RPMI7951 (cell line): ENCODE results near the gene ACSL3. TPM values are rescaled to one million over a fixed set of nuclear protein-coding genes. Genes with fewer than 3 reads are reported as not detected.
"Not testable (repeated sequence)": the region's sequence is repeated elsewhere in the genome, so short reads cannot be mapped to it uniquely, and the experiment has no call there.

Experiments used
- DNase-seq: peaks from one replicate; pipeline ENCODE4 v3.0.0-alpha.2; 2012; ENCODE audit warnings: low read depth
- total RNA-seq: library from RNA; depleted of rRNA; stranded (reverse); fragments of >200 nt; shearing (Covaris generic); gene quantifications from 2 replicates; pipeline ENCODE4 v1.2.3, GENCODE V29; 2014

The ACSL3 gene
- total RNA-seq, 1 experiment from 2014 or later: 168 TPM

- no peak for DNase-seq
Observed at GRCh38 chr2:222907790-222908441, 47.1 kb downstream of the ACSL3 start.

GRCh38 chr2:222909286-222909685, 48.5 kb downstream of the ACSL3 start:
- no peak for DNase-seq

DNA sequence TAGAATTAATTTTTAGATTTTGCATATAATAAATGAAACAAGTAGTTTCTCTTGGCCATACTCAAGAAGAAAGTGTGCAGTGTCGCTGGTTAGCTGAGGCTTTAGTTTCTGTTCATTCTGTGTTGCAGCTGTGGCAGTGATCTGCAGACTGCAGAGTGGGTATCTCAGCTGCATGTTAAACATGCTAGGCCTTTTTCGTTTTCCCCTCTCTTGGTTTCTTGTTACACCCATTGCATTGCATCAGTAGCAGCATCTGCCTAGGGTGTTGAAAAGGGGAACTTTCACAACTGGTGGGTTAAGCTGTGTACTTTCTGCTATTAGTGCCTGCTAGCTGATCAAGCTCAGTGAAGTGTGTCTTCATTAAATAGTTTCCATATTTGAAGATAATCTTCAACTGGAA, 51.3 kb downstream of the ACSL3 start:
- no peak for DNase-seq

DNA sequence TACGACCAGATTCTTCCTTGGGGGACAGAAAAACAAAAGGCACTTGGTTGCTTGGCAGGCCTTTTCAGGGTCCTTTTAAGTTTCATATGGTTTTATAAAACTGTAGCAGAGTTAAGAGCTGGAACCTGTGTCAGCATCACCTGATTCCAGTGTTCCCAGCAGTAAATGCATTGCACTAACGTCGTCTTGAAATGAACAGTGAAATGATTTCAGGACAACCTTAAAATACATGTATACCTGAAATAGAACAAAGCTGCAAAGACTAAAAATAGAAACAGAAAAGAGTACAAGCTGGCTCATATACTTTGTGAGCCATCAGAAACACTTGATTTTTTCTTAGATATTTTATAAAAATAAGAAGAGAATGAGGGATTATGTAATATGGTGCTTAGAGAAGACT, 51.9 kb downstream of the ACSL3 start:
- no peak for DNase-seq

DNA sequence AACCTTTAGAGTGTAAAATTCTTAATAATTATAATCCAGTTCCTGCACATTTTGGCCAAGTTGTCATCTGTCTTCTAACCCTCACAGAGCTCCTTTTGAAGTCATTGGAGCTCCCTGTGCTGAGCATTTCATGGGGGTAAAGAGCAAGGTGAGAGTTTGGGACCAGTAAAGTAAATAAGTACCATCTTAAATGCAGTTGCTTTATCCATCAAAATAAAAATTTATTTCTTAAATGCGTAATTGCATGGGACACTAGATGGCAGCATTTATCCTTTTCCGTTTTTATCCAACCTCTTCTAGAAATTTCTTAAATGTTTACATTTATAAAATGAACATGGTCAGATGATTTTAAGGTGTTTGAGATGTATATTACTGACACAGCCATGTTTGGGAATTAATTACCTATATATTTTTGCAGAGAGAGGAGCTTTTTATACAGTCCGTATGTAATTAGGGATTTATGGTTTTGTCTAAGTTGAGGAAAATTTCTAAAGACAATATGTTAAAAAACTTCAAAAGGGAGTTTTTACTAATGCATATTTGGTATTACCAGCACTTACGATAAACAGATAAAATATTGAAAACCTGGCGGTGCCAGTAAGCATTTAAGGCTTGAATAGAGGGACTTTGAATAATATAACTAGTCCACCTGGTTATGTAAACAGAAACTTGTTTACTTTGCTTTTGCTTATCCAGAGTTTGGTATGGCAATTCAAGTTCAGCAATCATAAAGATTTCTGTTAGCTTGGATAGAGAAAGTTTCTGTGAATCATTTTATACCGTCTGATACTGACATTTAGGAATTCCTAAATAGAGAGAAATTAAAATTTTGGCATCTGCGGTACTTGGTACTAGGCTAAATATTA, 54.5 kb downstream of the ACSL3 start:
- peak; percentile 15 for DNase-seq

GRCh38 chr2:222916229-222917197, 55.7 kb downstream of the ACSL3 start:
- DNase-seq: no peak

DNA sequence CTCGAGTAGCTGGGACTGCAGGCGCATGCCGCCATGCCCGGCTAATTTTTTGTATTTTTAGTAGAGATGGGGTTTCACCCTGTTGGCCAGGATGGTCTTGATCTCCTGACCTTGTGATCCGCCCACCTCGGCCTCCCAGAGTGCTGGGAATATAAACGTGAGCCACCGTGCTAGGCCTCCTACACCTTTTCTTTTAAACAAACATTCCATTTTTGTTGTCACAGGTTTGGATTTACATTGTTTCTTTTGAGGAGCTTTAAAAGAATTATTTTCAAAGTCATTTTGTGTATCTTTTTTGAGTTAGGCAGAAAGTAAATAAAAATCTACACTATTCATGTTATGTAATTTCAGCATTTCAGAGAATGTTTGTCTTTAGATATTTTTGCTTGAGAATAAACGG, 56.4 kb downstream of the ACSL3 start:
- not testable (repeated sequence) for DNase-seq

- peak; percentile 93 for DNase-seq
Observed at GRCh38 chr2:222919841-222920526, 59.1 kb downstream of the ACSL3 start.

DNA sequence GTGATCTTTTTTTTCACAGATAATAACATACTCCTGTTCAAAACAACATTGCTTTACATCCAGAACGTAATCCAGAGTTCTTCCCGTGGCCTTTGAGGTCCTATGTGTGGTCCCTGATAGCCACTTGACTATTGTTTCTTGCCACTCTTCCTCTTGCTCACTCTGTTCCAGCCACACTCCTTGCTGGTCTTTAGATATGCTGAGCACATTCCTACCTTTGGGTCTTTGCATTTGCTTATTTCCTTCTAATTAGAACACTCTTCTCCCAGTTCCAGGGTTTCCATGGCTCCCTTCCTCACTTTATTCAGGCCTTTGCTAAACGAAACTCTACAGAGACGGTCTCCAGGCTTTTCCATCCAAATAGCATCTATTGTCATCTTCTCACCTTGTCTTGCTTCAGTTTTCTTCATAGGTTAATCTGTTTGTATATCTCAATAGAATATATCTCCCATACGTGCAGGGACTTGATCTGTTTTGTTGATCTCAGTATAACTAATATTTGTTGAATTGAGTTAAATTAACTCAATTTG, 59.9 kb downstream of the ACSL3 start:
- DNase-seq: no peak

- no peak for DNase-seq
Observed at GRCh38 chr2:222922019-222922800, 61.4 kb downstream of the ACSL3 start.

DNA sequence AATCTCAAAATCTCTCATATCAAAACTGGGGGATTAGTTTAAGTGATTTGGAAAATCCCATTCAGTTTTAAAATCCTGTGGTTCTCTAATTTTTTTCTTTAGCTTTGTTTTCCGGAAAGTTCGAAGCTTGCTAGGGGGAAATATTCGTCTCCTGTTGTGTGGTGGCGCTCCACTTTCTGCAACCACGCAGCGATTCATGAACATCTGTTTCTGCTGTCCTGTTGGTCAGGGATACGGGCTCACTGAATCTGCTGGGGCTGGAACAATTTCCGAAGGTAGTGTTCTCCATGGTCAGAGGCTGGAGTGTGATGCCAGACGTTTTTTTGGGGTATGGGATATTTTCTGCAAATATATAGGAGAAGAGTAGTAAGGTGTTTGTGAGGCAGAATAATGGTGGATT, 66.1 kb downstream of the ACSL3 start:
- no peak for DNase-seq

- no peak for DNase-seq
Observed at GRCh38 chr2:222927600-222927999, 66.8 kb downstream of the ACSL3 start.

DNA sequence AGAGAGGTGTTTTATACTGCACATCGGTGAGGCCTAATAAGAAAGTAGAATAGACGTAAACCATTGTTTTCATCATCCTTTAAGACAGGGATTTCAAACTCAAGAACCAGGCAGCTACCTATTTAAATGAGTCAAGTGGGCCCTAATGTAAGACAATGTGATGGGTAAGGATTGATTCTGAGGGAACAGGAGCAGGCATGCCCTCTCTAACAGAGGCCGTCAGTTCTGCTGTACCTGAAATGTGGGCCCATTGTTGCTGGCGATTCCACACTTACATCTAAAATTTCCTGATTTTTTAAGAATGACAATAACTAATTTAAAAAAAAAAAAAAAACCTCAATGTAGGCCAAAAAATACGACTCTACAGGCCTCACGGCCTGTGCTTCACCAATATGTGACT, 67.5 kb downstream of the ACSL3 start:
- no peak for DNase-seq

DNA sequence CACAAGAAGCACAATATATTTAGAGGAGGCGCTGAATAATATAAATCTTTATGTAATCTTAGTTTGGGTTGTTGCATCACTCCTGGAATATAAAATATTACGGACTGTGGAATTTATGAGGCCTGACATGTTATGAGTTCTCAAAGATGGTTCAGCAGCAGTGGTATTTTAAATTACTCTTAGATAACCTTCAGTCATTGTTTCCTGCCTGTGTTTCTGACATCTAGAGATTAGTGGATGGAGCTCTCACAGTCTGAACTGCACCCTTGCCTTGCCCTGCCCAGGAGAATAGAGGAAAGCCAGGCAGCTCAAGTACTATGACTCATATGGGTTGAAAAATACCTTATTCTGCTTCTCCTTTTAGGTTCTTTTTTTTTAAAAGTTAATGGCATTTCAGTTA, 70.0 kb downstream of the ACSL3 start:
- no peak for DNase-seq

DNA sequence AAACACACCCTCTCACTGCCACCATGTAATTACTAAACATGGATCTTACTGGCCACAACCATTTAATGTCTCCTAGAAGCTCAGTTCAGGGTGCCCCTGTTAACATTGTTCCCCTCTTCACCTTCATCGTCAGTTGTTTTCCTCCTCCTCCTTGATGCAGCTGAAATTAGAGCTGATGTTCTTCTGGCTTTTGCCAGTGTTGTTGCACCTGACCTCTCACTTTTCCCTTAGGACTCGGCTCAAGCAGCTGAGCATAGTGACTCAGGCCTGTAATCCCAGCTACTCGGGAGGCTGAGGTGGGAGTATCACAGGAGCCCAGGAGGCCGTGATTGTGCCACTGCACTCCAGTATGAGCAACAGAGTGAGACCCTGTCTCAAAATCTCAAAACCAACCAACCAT, 70.8 kb downstream of the ACSL3 start:
- no peak for DNase-seq

DNA sequence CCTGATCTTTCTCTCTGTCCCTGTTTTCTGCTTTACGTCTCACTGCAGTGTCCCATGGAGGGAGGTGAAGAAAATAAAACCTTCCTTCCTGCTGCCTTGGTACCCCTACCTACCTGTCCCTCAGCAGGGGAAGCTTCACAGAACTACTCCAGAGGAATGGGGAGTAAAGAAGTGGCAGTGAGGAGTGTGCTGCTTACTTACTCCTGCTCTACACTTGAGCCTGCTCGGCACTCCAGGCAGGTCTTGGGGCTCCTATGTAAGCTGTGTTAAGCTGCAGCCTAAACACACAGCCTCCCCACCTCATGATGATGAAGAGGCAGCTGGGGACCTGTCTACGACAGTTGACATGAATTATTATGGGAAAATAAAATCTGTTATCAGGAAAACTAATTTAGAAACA, 72.6 kb downstream of the ACSL3 start:
- DNase-seq: no peak

GRCh38 chr2:222935688-222936298, 75.0 kb downstream of the ACSL3 start:
- no peak for DNase-seq

DNA sequence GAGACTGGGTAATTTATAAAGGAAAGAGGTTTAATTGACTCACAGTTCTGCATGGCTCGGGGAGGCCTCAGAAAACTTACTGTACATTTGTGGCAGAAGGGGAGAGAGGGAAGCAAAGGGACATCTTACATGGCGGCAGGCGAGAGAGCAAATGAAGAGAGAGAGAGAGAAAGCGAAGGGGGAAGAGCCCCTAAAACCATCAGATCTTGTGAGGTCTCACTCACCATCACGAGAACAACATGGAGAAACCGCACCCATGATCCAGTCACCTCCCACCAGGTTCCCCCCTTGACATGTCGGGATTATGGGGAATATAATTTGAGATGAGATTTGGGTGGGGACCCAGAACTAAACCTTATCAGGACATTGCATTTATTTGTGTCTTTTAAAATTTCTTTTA, 75.9 kb downstream of the ACSL3 start:
- DNase-seq: no peak

- DNase-seq: peak; percentile 22
Observed at GRCh38 chr2:222938327-222938726, 77.5 kb downstream of the ACSL3 start.
